GM21737 (cell line): ENCODE measurements around the gene OR2H1.

Source experiments
- ATAC-seq: cut with Tn5 transposase; IDR thresholded peaks from one replicate; pipeline ENCODE4 v1.9.1; 2021; ENCODE audit warnings: mild to moderate bottlenecking, moderate library complexity; ENCODE audit not compliant: unreplicated experiment

Gene OR2H1

GRCh38 chr6:29509239-29509638 lies 52.3 kb downstream of the OR2H1 start:
- peak; percentile 57 for ATAC-seq

GRCh38 chr6:29509711-29510110 lies 52.8 kb downstream of the OR2H1 start:
- no peak for ATAC-seq

DNA sequence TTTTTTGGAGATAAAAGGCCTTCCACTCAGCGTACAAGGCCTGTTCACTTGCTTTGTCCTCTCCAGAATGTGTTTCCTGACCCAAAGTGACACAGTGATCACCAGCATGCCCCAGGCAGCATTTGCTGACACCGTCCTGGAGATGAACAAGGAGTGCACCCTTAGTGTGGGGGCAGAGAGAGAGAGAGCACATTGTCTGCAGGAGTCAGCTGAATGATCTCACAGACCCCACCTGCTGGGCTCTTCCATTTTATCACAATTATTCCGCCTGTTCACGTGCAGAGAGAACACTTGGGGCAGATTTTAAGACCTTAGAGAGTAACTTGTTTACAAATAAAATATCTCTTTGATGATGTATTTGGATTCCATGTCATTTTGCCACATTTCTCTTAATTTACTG lies 53.2 kb downstream of the OR2H1 start:
- ATAC-seq: no peak

- ATAC-seq: no peak
Measured at GRCh38 chr6:29510746-29511300, 53.9 kb downstream of the OR2H1 start.
